SK-N-MC (cell line): Measurements from ENCODE around the gene APOBEC2.
"Not testable (repeated sequence)": the region's sequence is repeated elsewhere in the genome, so short reads cannot be mapped to it uniquely, and the experiment has no call there.

ENCODE experiments used
- DNase-seq: peaks from one replicate; pipeline ENCODE4 v3.0.0-alpha.2; 2011; ENCODE audit warnings: low read depth, low spot score
- H3K27ac ChIP-seq: fragments of 200-600 bp; sonication (generic); 2 replicates; pipeline ENCODE4 v1.5.1; 2016; ENCODE audit warnings: mixed run types
- H3K36me3 ChIP-seq: fragments of 200-600 bp; sonication (generic); 2 replicates; pipeline ENCODE4 v1.6.1; 2017; ENCODE audit warnings: antibody characterized with exemption, low read length, mixed read lengths; ENCODE audit not compliant: insufficient read depth
- H3K4me3 ChIP-seq: fragments of 200-600 bp; sonication (generic); 2 replicates; pipeline ENCODE4 v1.5.1; 2016
- H3K9ac ChIP-seq: fragments of 200-600 bp; sonication (generic); 2 replicates; pipeline ENCODE4 v1.8.0; 2017; ENCODE audit warnings: mixed run types, mixed read lengths; ENCODE audit not compliant: insufficient read length
- H3K9me3 ChIP-seq: fragments of 200-600 bp; sonication (generic); 2 replicates; pipeline ENCODE4 v1.6.1; 2017; ENCODE audit warnings: low read depth, mild to moderate bottlenecking, antibody characterized with exemption, low read length, moderate library complexity, mixed read lengths
- EZH2 ChIP-seq: fragments of 200-600 bp; sonication (generic); IDR thresholded peaks from one replicate; pipeline ENCODE4 v1.6.1; 2017; ENCODE audit warnings: antibody characterized with exemption
- FOXP2 ChIP-seq: optimal IDR thresholded peaks from 2 replicates; pipeline ENCODE3; 2011; ENCODE audit warnings: mild to moderate bottlenecking, moderate library complexity; ENCODE audit not compliant: insufficient read depth; ENCODE audit errors: extremely low read length, control extremely low read depth
- POLR2AphosphoS5 ChIP-seq: IDR thresholded peaks from 2 replicates; pipeline ENCODE4 v1.6.1; 2012; ENCODE audit warnings: mild to moderate bottlenecking, low read depth, low read length, borderline replicate concordance

Gene APOBEC2

DNA sequence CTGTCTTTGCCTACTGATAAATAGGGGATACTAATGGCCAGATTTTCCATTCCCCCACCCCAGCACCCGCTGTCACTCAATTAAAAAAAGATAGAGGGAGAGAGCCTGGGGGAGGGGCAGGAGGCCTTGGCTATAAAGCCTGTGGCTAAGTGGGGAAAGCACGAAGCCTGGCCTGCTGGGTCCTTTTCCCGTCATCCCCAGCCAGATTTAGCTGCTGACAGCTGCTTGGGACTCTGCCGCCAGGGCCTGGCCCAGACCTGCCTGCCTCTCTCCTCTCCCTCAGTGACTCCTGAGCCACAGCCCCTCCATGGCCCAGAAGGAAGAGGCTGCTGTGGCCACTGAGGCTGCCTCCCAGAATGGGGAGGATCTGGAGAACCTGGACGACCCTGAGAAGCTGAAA is at the start of gene APOBEC2:
APOBEC2 (plus strand) TSS at position 162 of the 400 bp plus-strand sequence; CDS start at position 308, 146 bp downstream.
- Histone ChIP-seq H3K9ac (no peak within 1 kb of the TSS), H3K9me3 (no peaks in the 10 kb centered on the region), H3K27ac (no peak within 1 kb of the TSS), H3K36me3 (no peaks in the 10 kb centered on the region), H3K4me3 (no peak within 1 kb of the TSS)
- no peak for DNase-seq
- no peak for TF ChIP-seq EZH2
- no peak for TF ChIP-seq POLR2AphosphoS5
- no peak for TF ChIP-seq FOXP2

- H3K27ac ChIP-seq, H3K9me3 ChIP-seq, H3K36me3 ChIP-seq, H3K4me3 ChIP-seq, DNase-seq, H3K9ac ChIP-seq: not testable (repeated sequence)
These were observed 46.8 kb upstream of the APOBEC2 start for GRCh38 chr6:41006217-41006616.

GRCh38 chr6:41006980-41007379 is 46.0 kb upstream of the APOBEC2 start:
- not testable (repeated sequence) for H3K9ac ChIP-seq, H3K27ac ChIP-seq, H3K4me3 ChIP-seq, DNase-seq, H3K9me3 ChIP-seq, H3K36me3 ChIP-seq

DNA sequence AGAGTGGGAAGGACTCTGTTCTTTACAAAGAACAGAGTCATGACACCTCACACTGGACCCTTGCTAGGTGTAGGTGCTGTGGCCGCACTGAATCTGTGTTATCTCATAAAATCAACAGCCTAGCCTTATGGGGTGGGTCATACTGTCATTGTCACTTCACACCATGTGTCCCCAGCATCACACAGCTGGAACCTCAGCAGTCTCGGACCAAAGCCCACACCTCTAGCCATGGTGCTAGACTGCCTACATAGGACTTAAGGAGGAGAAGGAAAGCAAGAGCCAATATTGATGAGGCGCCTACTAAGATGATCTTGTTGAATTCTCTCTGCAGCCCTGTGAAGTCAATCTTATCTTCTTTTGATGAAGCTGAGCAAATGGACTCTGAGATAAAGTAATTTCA is 45.0 kb upstream of the APOBEC2 start:
- Histone ChIP-seq H3K4me3 (no peak overlapping the region), H3K9ac (no peak overlapping the region), H3K36me3 (no peaks in the 10 kb centered on the region), H3K9me3 (no peaks in the 10 kb centered on the region), H3K27ac (no peak overlapping the region)
- DNase-seq, result no peak
- TF ChIP-seq EZH2 (no peak), POLR2AphosphoS5 (no peak), FOXP2 (no peak)

- Histone ChIP-seq H3K9ac (no peak overlapping the region), H3K9me3 (no peaks in the 10 kb centered on the region), H3K36me3 (no peaks in the 10 kb centered on the region), H3K4me3 (no peak overlapping the region), H3K27ac (no peak overlapping the region)
- TF ChIP-seq FOXP2 (no peak), EZH2 (no peak), POLR2AphosphoS5 (no peak)
- no peak for DNase-seq
These were observed 43.3 kb upstream of the APOBEC2 start for GRCh38 chr6:41009669-41010068.

DNA sequence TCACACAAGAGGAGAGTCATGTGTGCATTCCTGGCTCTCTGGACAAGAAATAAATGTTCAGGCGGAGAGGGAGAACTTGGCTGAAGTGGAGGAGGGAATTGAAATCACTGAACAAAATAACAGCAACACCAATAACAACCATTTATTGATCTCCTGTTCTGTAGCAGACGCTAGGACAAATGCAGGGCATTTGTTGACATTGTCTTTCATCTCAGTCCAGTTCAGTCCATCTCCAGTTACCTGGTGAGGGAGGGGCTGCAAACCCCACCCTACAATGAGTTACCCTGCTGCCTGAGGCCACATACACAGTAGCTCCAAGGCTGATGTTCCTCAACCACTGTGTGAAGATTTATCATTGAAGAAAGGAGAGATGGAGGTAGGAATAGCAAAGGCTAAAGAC is 41.3 kb upstream of the APOBEC2 start:
- H3K27ac ChIP-seq, result no peak overlapping the region

DNA sequence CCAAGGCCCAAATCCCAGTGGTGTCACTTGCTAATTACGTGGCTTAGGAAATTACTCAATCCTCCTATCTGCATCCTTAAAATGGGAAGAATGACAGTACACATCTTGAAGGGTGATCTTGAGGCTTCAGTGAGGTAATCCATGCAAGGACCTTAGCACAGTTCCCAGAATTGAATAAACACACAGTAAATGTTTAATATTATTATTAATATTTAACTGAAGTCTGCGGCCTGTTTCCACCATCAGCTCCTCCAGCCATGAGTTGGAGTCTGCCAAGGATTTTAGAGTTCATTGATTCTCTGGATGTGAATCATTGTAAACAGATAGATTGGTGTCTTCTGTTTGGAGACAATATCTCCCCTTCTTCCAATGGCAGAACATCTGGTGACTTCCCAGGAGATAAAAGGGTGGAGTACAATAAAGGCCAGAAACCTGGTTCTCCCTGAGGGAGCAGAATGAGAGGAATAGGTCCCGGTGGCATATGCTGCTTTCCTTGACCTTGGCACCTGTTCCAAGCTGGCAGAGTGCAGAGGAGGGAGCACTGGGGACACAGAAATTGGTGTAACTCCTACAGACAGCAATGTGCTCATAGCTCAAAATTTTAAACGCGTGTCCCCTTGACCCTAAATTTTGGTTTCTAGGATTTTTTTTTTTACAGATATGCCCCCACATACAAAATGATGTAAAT is 39.4 kb upstream of the APOBEC2 start:
- no peak for TF ChIP-seq FOXP2
- no peak for TF ChIP-seq POLR2AphosphoS5
- TF ChIP-seq EZH2, result no peak
- H3K9me3 ChIP-seq, result no peaks in the 10 kb centered on the region
- no peak overlapping the region for H3K9ac ChIP-seq
- no peak overlapping the region for H3K4me3 ChIP-seq
- H3K27ac ChIP-seq, result no peak overlapping the region
- no peaks in the 10 kb centered on the region for H3K36me3 ChIP-seq
- no peak for DNase-seq

More for the DNA sequence above, 41.3 kb upstream of the APOBEC2 start:
- no peak overlapping the region for H3K9ac ChIP-seq
- H3K36me3 ChIP-seq, result no peaks in the 10 kb centered on the region
- DNase-seq, result no peak
- H3K4me3 ChIP-seq, result no peak overlapping the region
- TF ChIP-seq FOXP2 (no peak), POLR2AphosphoS5 (no peak), EZH2 (no peak)
- H3K9me3 ChIP-seq, result no peaks in the 10 kb centered on the region

- DNase-seq, result no peak
- TF ChIP-seq POLR2AphosphoS5 (no peak), FOXP2 (no peak), EZH2 (no peak)
- H3K36me3 ChIP-seq, result no peaks in the 10 kb centered on the region
- no peak overlapping the region for H3K9ac ChIP-seq
- no peak overlapping the region for H3K27ac ChIP-seq
- H3K9me3 ChIP-seq, result no peaks in the 10 kb centered on the region
- no peak overlapping the region for H3K4me3 ChIP-seq
These were observed 38.2 kb upstream of the APOBEC2 start for GRCh38 chr6:41014780-41015179.

GRCh38 chr6:41015860-41016259 is 37.1 kb upstream of the APOBEC2 start:
- not testable (repeated sequence) for H3K27ac ChIP-seq, DNase-seq, H3K9me3 ChIP-seq, H3K36me3 ChIP-seq, H3K4me3 ChIP-seq, H3K9ac ChIP-seq

DNA sequence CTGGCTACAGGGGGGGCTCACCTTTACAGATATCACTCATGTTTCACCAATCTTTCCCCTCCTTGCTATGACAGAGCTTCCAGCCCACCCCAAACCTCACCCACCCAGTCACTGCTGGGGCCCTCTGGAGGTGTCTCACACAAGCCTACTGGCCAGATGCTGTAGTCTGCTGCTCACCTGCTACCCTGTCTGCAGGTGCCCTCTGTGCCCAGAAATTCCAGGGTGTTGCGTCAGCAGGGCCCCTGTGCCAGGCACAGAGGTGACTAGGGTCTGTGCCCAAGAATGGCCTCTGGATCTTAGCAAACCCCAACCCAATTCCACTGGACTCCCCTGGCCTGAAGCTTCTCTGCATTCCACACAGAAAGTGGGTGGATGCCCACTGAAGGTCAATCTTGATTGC is 35.3 kb upstream of the APOBEC2 start:
- TF ChIP-seq EZH2 (no peak), FOXP2 (no peak), POLR2AphosphoS5 (no peak)

More for the DNA sequence above, 35.3 kb upstream of the APOBEC2 start:
- no peaks in the 10 kb centered on the region for H3K36me3 ChIP-seq
- no peak overlapping the region for H3K27ac ChIP-seq
- DNase-seq, result no peak
- no peaks in the 10 kb centered on the region for H3K9me3 ChIP-seq
- H3K4me3 ChIP-seq, result no peak overlapping the region
- H3K9ac ChIP-seq, result no peak overlapping the region
